ENCODE data around the gene GBP5. TPM values are rescaled to one million over a fixed set of nuclear protein-coding genes. Genes with fewer than 3 reads are reported as not detected.

GBP5 gene
- total RNA-seq, 1 donor from 2014 or later: not detected

- Mint-ChIP-seq H3K27ac (ENCODE audit: unreplicated experiment) (no peak overlapping the region), H3K4me1 (ENCODE audit: low read depth) (no peaks in the 10 kb centered on the region), H3K4me3 (ENCODE audit: unreplicated experiment) (no peak overlapping the region)
Measured at GRCh38 chr1:89254658-89255287, 17.9 kb downstream of the GBP5 start.

GRCh38 chr1:89243046-89243445 lies 29.6 kb downstream of the GBP5 start:
- no peak for TF ChIP-seq CTCF (IDR thresholded peaks at IDR 0.05)
- H3K4me1 Mint-ChIP-seq (ENCODE audit: low read depth): no peaks in the 10 kb centered on the region
- H3K27me3 Mint-ChIP-seq (ENCODE audit: low read depth): peaks cover 6% of the 10 kb centered on the region
- no peaks in the 10 kb centered on the region for H3K36me3 Mint-ChIP-seq (ENCODE audit: low read depth)
- no peak overlapping the region for H3K27ac Mint-ChIP-seq (ENCODE audit: unreplicated experiment)
- H3K4me3 Mint-ChIP-seq (ENCODE audit: unreplicated experiment): no peak overlapping the region
- no peak for DNase-seq (ENCODE audit: low spot score)
- peaks cover 16% of the 10 kb centered on the region for H3K9me3 Mint-ChIP-seq (ENCODE audit: low read depth)

More at GRCh38 chr1:89254658-89255287, 17.9 kb downstream of the GBP5 start:
- no peak for DNase-seq (ENCODE audit: low spot score)
- peaks cover 8% of the 10 kb centered on the region for H3K27me3 Mint-ChIP-seq (ENCODE audit: low read depth)
- H3K9me3 Mint-ChIP-seq (ENCODE audit: low read depth): peaks cover 6% of the 10 kb centered on the region
- no peaks in the 10 kb centered on the region for H3K36me3 Mint-ChIP-seq (ENCODE audit: low read depth)
- TF ChIP-seq CTCF (IDR thresholded peaks at IDR 0.05): no peak

Other genes starting within 250 kb of the GBP5 start
- gene GBP3, start 250.0 kb downstream of the GBP5 start, total RNA-seq: 9.2 to 14.3 TPM (median 10.1 TPM) in 3 replicates
- 10.6 to 12.9 TPM (median 12.3 TPM) in 3 replicates for gene GBP1, start 207.7 kb downstream of the GBP5 start, total RNA-seq
- gene GBP2, start 146.7 kb downstream of the GBP5 start, total RNA-seq: 0.42 to 0.56 TPM in 2 of 3 replicates, not detected in the other
- not detected in 3 replicates for gene GBP7, start 96.9 kb downstream of the GBP5 start, total RNA-seq
- gene GBP4, start 73.9 kb downstream of the GBP5 start, total RNA-seq: not detected in 3 replicates
- not detected in 3 replicates for gene GBP6, start 91.2 kb upstream of the GBP5 start, total RNA-seq

Measured in chondrocyte (in vitro differentiated cells).